Adrenal gland (tissue), 5 donors: ENCODE measurements around the gene RBMS2.

ENCODE experiments used
- POLR2A ChIP-seq, 2 donors: fragments of 450-650 bp; IDR thresholded peaks; one replicate each; pipeline ENCODE4 v1.6.1; 2017; ENCODE audit warnings: antibody characterized with exemption in 2 of 2, mild to moderate bottlenecking in 2 of 2, moderate library complexity in 1 of 2
- TF ChIP-seq, protein P1 (sequence below), 6 experiments: fragments of 450-650 bp in 4 of 6; fragments of 200-600 bp in 2 of 6; sonication (generic) in 1 of 6; IDR thresholded peaks; 1 replicate in 5 of 6; 2 replicates in 1 of 6; pipeline versions ENCODE4 v1.5.1 to v1.8.0; 2016 to 2021; ENCODE audit warnings: antibody characterized with exemption in 6 of 6, mild to moderate bottlenecking in 2 of 6, moderate library complexity in 1 of 6
- donor health status: DM: no; HTN: no; CAD: no.

DNA sequence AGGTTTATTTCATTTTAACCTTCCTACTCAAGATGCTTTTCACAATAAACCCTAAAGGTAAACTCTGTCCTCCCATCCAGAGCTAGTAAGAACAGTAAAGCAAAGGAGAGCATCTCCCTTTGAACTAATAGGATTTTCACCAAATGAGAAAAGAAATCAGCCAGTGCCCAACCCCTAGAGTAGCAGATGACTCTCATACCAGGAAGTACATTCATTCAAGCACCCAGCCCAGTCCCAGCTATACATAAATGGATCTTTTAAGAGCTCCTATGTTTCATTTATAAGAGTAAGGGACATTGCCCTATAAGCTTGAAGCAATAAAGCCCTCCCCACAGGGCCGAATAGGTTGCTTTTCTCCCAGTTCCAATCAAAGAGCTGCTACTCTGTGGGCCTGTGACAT, 100.9 kb downstream of the RBMS2 start:
- TF ChIP-seq POLR2A (IDR thresholded peaks at IDR 0.05) = no peak
- TF ChIP-seq, protein P1, sequence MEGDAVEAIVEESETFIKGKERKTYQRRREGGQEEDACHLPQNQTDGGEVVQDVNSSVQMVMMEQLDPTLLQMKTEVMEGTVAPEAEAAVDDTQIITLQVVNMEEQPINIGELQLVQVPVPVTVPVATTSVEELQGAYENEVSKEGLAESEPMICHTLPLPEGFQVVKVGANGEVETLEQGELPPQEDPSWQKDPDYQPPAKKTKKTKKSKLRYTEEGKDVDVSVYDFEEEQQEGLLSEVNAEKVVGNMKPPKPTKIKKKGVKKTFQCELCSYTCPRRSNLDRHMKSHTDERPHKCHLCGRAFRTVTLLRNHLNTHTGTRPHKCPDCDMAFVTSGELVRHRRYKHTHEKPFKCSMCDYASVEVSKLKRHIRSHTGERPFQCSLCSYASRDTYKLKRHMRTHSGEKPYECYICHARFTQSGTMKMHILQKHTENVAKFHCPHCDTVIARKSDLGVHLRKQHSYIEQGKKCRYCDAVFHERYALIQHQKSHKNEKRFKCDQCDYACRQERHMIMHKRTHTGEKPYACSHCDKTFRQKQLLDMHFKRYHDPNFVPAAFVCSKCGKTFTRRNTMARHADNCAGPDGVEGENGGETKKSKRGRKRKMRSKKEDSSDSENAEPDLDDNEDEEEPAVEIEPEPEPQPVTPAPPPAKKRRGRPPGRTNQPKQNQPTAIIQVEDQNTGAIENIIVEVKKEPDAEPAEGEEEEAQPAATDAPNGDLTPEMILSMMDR (IDR thresholded peaks at IDR 0.05) = no peak
